Calu3 (cell line): ENCODE data around the gene OR2A12. TPM values are rescaled to one million over a fixed set of nuclear protein-coding genes. Genes with fewer than 3 reads are reported as not detected.

Experiments
- BruUV-seq: library from RNA; stranded (reverse); fragments of 400-500 nt; replicated peaks from 2 replicates; lab custom pipeline; 2021; lab: Mats Ljungman, UMichigan
- CTCF ChIA-PET: fragments of 300-600 bp; sonication (Branson Sonifier 250); formaldehyde crosslinking; loops from one replicate; lab custom pipeline; 2022; ENCODE audit warnings: antibody characterized with exemption; lab: Charles Lee
- DNase-seq: peaks from one replicate; pipeline ENCODE4 v3.0.0; 2022
- H3K27ac Mint-ChIP-seq: one replicate; pipeline ENCODE4 v1.8.0; 2022; ENCODE audit warnings: mixed read lengths; ENCODE audit not compliant: unreplicated experiment
- H3K27me3 Mint-ChIP-seq: one replicate; pipeline ENCODE4 v1.8.0; 2022; ENCODE audit warnings: mixed read lengths; ENCODE audit not compliant: unreplicated experiment
- H3K36me3 Mint-ChIP-seq: one replicate; pipeline ENCODE4 v1.8.0; 2022; ENCODE audit warnings: mild to moderate bottlenecking, moderate library complexity, mixed read lengths; ENCODE audit not compliant: insufficient read depth, unreplicated experiment
- H3K4me1 Mint-ChIP-seq: one replicate; pipeline ENCODE4 v1.8.0; 2022; ENCODE audit warnings: mild to moderate bottlenecking, low read depth, mixed read lengths; ENCODE audit not compliant: unreplicated experiment
- H3K4me3 Mint-ChIP-seq: one replicate; pipeline ENCODE4 v1.8.0; 2022; ENCODE audit warnings: mild to moderate bottlenecking, low read depth, moderate library complexity, mixed read lengths; ENCODE audit not compliant: unreplicated experiment
- H3K9me3 Mint-ChIP-seq: one replicate; pipeline ENCODE4 v1.8.0; 2022; ENCODE audit warnings: low read depth, mixed read lengths; ENCODE audit not compliant: unreplicated experiment
- CTCF ChIP-seq: fragments of 200-600 bp; IDR thresholded peaks from one replicate; pipeline ENCODE4 v1.8.0; 2022; ENCODE audit warnings: antibody characterized with exemption; ENCODE audit not compliant: unreplicated experiment
- intact Hi-C: fragments of 100-400 bp; cut with micrococcal nuclease; formaldehyde crosslinking; loops from one replicate; pipeline ENCODE4 v1.10.0; 2022; ENCODE audit not compliant: unreplicated experiment
- total RNA-seq: library from RNA; stranded (reverse); gene quantifications from 2 replicates; pipeline ENCODE4 v1.2.3, GENCODE V29; 2022

The OR2A12 gene
- total RNA-seq, 1 experiment from 2014 or later: not detected

GRCh38 chr7:144063710-144064109 is 22.4 kb upstream of the OR2A12 start:
- H3K36me3 Mint-ChIP-seq: no peaks in the 10 kb centered on the region
- no TSS peak for BruUV-seq
- peaks cover 2% of the 10 kb centered on the region for H3K9me3 Mint-ChIP-seq
- no peak overlapping the region for H3K27ac Mint-ChIP-seq
- intact Hi-C loops: no loop called here
- H3K4me1 Mint-ChIP-seq: no peaks in the 10 kb centered on the region
- H3K4me3 Mint-ChIP-seq: no peak overlapping the region
- peaks cover 13% of the 10 kb centered on the region for H3K27me3 Mint-ChIP-seq
- CTCF ChIA-PET: no interaction called here
- TF ChIP-seq CTCF: no peak
- DNase-seq: no peak

- no TSS peak for BruUV-seq
- no peaks in the 10 kb centered on the region for H3K4me1 Mint-ChIP-seq
Observed at GRCh38 chr7:144069511-144069910, 16.6 kb upstream of the OR2A12 start, which contains the start of gene OR2A25. Gene OR2A25, plus strand, starts transcription at chr7:144069811. Its CDS starts 4,409 bp downstream, at chr7:144074220.

GRCh38 chr7:144069953-144070352 is 16.1 kb upstream of the OR2A12 start:
- H3K9me3 Mint-ChIP-seq: no peaks in the 10 kb centered on the region

More at GRCh38 chr7:144069511-144069910, 16.6 kb upstream of the OR2A12 start, which contains the start of gene OR2A25:
- Mint-ChIP-seq H3K9me3 (no peaks in the 10 kb centered on the region), H3K4me3 (no peak within 1 kb of the TSS), H3K27ac (no peak within 1 kb of the TSS), H3K27me3 (peaks cover 1% of the 10 kb centered on the region), H3K36me3 (no peaks in the 10 kb centered on the region)
- intact Hi-C loops: no loop called here
- no peak for TF ChIP-seq CTCF
- DNase-seq: no peak
- CTCF ChIA-PET: no interaction called here

GRCh38 chr7:144074374-144074773 is 11.7 kb upstream of the OR2A12 start:
- TF ChIP-seq CTCF: no peak
- intact Hi-C loops: no loop called here
- CTCF ChIA-PET: no interaction called here
- H3K27me3 Mint-ChIP-seq: no peaks in the 10 kb centered on the region
- no peaks in the 10 kb centered on the region for H3K4me1 Mint-ChIP-seq
- no peak overlapping the region for H3K27ac Mint-ChIP-seq
- BruUV-seq: no TSS peak
- peaks cover 2% of the 10 kb centered on the region for H3K9me3 Mint-ChIP-seq
- no peaks in the 10 kb centered on the region for H3K36me3 Mint-ChIP-seq
- DNase-seq: no peak
- no peak overlapping the region for H3K4me3 Mint-ChIP-seq

More at GRCh38 chr7:144069953-144070352, 16.1 kb upstream of the OR2A12 start:
- CTCF ChIA-PET: no interaction called here
- no peak for TF ChIP-seq CTCF
- Mint-ChIP-seq H3K36me3 (no peaks in the 10 kb centered on the region), H3K4me1 (no peaks in the 10 kb centered on the region), H3K4me3 (no peak overlapping the region), H3K27ac (no peak overlapping the region), H3K27me3 (no peaks in the 10 kb centered on the region)
- intact Hi-C loops: no loop called here
- no peak for DNase-seq
- no TSS peak for BruUV-seq
